SU-DHL-6 (cell line): ENCODE data around the gene MUC3A.

Experiments used
- CTCF ChIP-seq: fragments of 200-600 bp; sonication (generic); IDR thresholded peaks from one replicate; pipeline ENCODE4 v1.5.1; 2017; ENCODE audit warnings: antibody characterized with exemption, mild to moderate bottlenecking, low read length, moderate library complexity; ENCODE audit not compliant: insufficient read depth, poor library complexity, severe bottlenecking
- EZH2phosphoT487 ChIP-seq: fragments of 200-600 bp; sonication (generic), shearing (Covaris generic); conservative IDR thresholded peaks from 2 replicates; pipeline ENCODE4 v1.6.1; 2018; ENCODE audit warnings: mild to moderate bottlenecking, antibody characterized with exemption, low read length, moderate library complexity, mixed read lengths

DNA sequence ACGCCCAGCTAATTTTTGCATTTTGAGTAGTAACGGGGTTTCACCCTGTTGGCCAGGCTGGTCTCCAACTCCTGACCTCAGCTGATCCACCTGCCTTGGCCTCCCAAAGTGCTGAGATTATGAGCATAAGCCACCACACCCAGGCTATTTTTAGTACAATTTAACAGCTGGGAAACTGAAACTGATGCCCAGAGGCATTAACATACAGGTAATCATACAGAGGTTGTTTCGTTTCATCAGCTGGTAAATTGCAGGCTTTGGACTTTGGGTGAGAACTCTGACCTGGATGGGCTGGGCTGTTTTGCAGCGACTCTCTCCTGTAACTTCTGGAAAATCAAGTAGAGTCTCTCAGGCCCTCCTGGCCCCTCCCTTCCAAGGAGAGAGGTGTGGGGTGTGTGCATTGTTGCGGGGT is 47.4 kb upstream of the MUC3A start:
- TF ChIP-seq CTCF: no peak
- no peak for TF ChIP-seq EZH2phosphoT487
